ENCODE measurements around the gene CATSPERE.

CATSPERE gene

GRCh38 chr1:244667797-244668196 is 206.7 kb downstream of the CATSPERE start:
- ATAC-seq (ENCODE audit: insufficient read depth, low read depth): no peak
- no peak overlapping the region for H3K27ac ChIP-seq (ENCODE audit: low read length)
- no peaks in the 10 kb centered on the region for H3K9me3 ChIP-seq (ENCODE audit: insufficient read depth, low read length, severe bottlenecking)
- H3K79me2 ChIP-seq (ENCODE audit: insufficient read depth, low read length): peaks cover 92% of the 10 kb centered on the region
- TF ChIP-seq CTCF (IDR thresholded peaks at IDR 0.05; ENCODE audit: borderline replicate concordance, extremely low read depth, low read length, poor library complexity, severe bottlenecking) (no peak), EZH2 (IDR thresholded peaks at IDR 0.05; ENCODE audit: borderline replicate concordance, low read depth, low read length, severe bottlenecking) (no peak)
- H3K4me2 ChIP-seq (ENCODE audit: insufficient read depth, low read length): no peak overlapping the region
- H3K4me3 ChIP-seq (ENCODE audit: low read depth in 1 of 2, low read length in 2 of 2): no peak overlapping the region
- H2AFZ ChIP-seq (ENCODE audit: low read depth, low read length): no peak overlapping the region
- no peaks in the 10 kb centered on the region for H3K27me3 ChIP-seq (ENCODE audit: insufficient read depth, low read length, poor library complexity)
- peaks cover 9% of the 10 kb centered on the region for H3K36me3 ChIP-seq (ENCODE audit: insufficient read depth, low read length)
- DNase-seq: no peak
- H3K4me1 ChIP-seq (ENCODE audit: insufficient read depth, low read length): no peaks in the 10 kb centered on the region
- H4K20me1 ChIP-seq (ENCODE audit: insufficient read depth, low read length): peaks cover 2% of the 10 kb centered on the region; the same call in 1 of the 2 replicates
- H3K9ac ChIP-seq (ENCODE audit: low read depth, low read length): no peak overlapping the region

GRCh38 chr1:244672946-244673682 is 212.0 kb downstream of the CATSPERE start:
- Histone ChIP-seq H3K36me3 (ENCODE audit: insufficient read depth, low read length) (peaks cover 13% of the 10 kb centered on the region), H3K9ac (ENCODE audit: low read depth, low read length) (no peak overlapping the region), H3K4me3 (ENCODE audit: low read depth in 1 of 2, low read length in 2 of 2) (no peak overlapping the region), H3K4me2 (ENCODE audit: insufficient read depth, low read length) (no peak overlapping the region), H3K9me3 (ENCODE audit: insufficient read depth, low read length, severe bottlenecking) (no peaks in the 10 kb centered on the region), H4K20me1 (ENCODE audit: insufficient read depth, low read length) (no peaks in the 10 kb centered on the region; the same call in 1 of the 2 replicates), H3K27ac (ENCODE audit: low read length) (no peak overlapping the region), H3K79me2 (ENCODE audit: insufficient read depth, low read length) (peaks cover 96% of the 10 kb centered on the region), H2AFZ (ENCODE audit: low read depth, low read length) (no peak overlapping the region), H3K4me1 (ENCODE audit: insufficient read depth, low read length) (no peaks in the 10 kb centered on the region), H3K27me3 (ENCODE audit: insufficient read depth, low read length, poor library complexity) (no peaks in the 10 kb centered on the region)
- TF ChIP-seq CTCF (IDR thresholded peaks at IDR 0.05; ENCODE audit: borderline replicate concordance, extremely low read depth, low read length, poor library complexity, severe bottlenecking): no peak
- no peak for TF ChIP-seq EZH2 (IDR thresholded peaks at IDR 0.05; ENCODE audit: borderline replicate concordance, low read depth, low read length, severe bottlenecking)
- DNase-seq: no peak
- ATAC-seq (ENCODE audit: insufficient read depth, low read depth): no peak

GRCh38 chr1:244674446-244674845 is 213.4 kb downstream of the CATSPERE start:
- Histone ChIP-seq H3K79me2 (ENCODE audit: insufficient read depth, low read length) (peaks cover 96% of the 10 kb centered on the region), H3K27me3 (ENCODE audit: insufficient read depth, low read length, poor library complexity) (no peaks in the 10 kb centered on the region), H3K27ac (ENCODE audit: low read length) (no peak overlapping the region), H3K4me1 (ENCODE audit: insufficient read depth, low read length) (no peaks in the 10 kb centered on the region), H3K4me2 (ENCODE audit: insufficient read depth, low read length) (no peak overlapping the region), H2AFZ (ENCODE audit: low read depth, low read length) (no peak overlapping the region), H4K20me1 (ENCODE audit: insufficient read depth, low read length) (no peaks in the 10 kb centered on the region; the same call in 1 of the 2 replicates), H3K9ac (ENCODE audit: low read depth, low read length) (no peak overlapping the region), H3K4me3 (ENCODE audit: low read depth in 1 of 2, low read length in 2 of 2) (no peak overlapping the region), H3K9me3 (ENCODE audit: insufficient read depth, low read length, severe bottlenecking) (no peaks in the 10 kb centered on the region), H3K36me3 (ENCODE audit: insufficient read depth, low read length) (peaks cover 15% of the 10 kb centered on the region)
- TF ChIP-seq EZH2 (IDR thresholded peaks at IDR 0.05; ENCODE audit: borderline replicate concordance, low read depth, low read length, severe bottlenecking) (no peak), CTCF (IDR thresholded peaks at IDR 0.05; ENCODE audit: borderline replicate concordance, extremely low read depth, low read length, poor library complexity, severe bottlenecking) (no peak)
- ATAC-seq (ENCODE audit: insufficient read depth, low read depth) (no peak), DNase-seq (no peak)

Measured in DND-41 (cell line).